ENCODE measurements around the gene ATRNL1.

GRCh38 chr10:115398026-115398425, 304.9 kb downstream of the ATRNL1 start:
- TF ChIP-seq EZH2 (IDR thresholded peaks at IDR 0.05; ENCODE audit: low read depth, low read length, severe bottlenecking): no peak
- TF ChIP-seq TCF12 (IDR thresholded peaks at IDR 0.05; ENCODE audit: low read depth, low read length): no peak
- no peak for TF ChIP-seq ASH2L (IDR thresholded peaks at IDR 0.05; ENCODE audit: low read length)
- TF ChIP-seq CTCF (IDR thresholded peaks at IDR 0.05; ENCODE audit: control extremely low read depth in 1 of 3, insufficient read depth in 1 of 3, low read depth in 1 of 3, low read length in 3 of 3): no peak
- TF ChIP-seq CREB1 (IDR thresholded peaks at IDR 0.05): no peak
- TF ChIP-seq HDAC2 (IDR thresholded peaks at IDR 0.05; ENCODE audit: borderline replicate concordance in 1 of 2, low read depth in 2 of 2, low read length in 2 of 2): no peak
- TF ChIP-seq MAX (IDR thresholded peaks at IDR 0.05): no peak
- no peak for TF ChIP-seq POLR2A (IDR thresholded peaks at IDR 0.05; ENCODE audit: control extremely low read depth in 1 of 2, low read depth in 2 of 2, low read length in 2 of 2)
- no peak for TF ChIP-seq CEBPB (IDR thresholded peaks at IDR 0.05; ENCODE audit: low read depth, low read length)
- no peak for TF ChIP-seq FOSL1 (IDR thresholded peaks at IDR 0.05; ENCODE audit: insufficient read depth, low read depth, low read length)
- no peak for TF ChIP-seq SAP30 (IDR thresholded peaks at IDR 0.05; ENCODE audit: insufficient read depth, insufficient replicate concordance, low read length)
- no peak for TF ChIP-seq TAF1 (IDR thresholded peaks at IDR 0.05; ENCODE audit: low read depth, low read length)

All from H1 (cell line).